ENCODE results near the gene DRG2.
A peak's percentile ranks its signal among the peaks of the same experiment; 100 is the strongest.

Gene DRG2

DNA sequence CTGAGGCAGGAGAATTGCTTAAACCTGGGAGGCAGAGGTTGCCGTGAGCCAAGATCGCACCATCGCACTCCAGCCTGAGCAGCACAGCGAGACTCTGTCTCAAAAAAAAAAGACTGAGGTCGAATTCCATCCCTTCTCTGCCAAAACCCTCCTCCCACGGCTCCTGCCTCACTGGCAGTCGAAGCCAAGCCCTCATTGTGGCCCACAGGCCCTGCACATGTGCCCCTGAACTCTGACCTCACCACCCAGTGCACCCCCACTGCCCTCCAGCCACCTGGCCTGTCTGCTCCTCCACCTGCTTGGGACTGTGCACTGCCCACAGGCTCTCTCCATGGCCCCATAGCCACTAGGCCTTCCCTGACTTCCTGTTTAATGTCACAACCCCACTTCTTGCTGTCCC is 27.8 kb downstream of the DRG2 start:
- DNase-seq (ENCODE audit: low spot score) = no peak

DNA sequence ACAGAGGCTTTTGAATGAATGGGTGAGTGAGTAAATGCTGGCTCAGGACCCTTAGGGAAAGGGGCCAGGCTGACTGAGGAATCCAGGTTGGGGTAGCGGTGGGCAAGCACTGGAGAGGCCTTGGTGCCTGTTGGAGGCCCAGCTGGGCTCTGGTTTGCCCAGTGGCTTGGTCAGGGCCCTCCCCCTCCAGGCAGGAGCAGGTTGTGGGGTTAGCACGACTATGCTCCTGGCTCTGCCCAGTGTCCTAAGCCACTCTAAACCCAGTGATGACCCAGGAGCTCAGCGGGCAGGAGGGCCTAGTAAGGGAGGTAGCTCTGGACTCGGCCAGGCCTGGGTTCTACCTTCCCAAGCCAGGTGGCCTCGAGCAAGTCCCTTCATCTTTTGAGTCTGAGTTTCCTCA is 28.3 kb downstream of the DRG2 start:
- DNase-seq (ENCODE audit: low spot score) = no peak

DNA sequence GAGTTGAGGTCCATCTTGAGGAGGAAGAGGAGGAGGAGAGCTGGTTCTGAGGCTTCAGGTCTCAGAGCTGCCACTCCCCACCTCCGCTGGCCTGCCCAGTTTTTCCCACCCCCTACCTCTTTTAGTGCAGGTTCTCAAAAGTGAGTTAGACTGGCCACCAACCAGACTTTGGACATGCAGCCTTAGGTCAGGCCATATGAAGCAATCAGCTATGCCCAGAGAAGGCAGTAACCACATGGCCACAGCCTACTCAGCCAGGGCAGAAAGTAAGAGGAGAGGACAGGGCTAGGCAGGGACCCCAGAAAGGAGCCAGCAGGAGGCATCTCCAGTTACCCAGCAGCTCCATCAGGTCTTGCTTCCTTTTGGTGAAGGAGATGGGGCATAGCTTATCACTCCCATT is 29.8 kb downstream of the DRG2 start:
- DNase-seq (ENCODE audit: low spot score) = no peak

DNA sequence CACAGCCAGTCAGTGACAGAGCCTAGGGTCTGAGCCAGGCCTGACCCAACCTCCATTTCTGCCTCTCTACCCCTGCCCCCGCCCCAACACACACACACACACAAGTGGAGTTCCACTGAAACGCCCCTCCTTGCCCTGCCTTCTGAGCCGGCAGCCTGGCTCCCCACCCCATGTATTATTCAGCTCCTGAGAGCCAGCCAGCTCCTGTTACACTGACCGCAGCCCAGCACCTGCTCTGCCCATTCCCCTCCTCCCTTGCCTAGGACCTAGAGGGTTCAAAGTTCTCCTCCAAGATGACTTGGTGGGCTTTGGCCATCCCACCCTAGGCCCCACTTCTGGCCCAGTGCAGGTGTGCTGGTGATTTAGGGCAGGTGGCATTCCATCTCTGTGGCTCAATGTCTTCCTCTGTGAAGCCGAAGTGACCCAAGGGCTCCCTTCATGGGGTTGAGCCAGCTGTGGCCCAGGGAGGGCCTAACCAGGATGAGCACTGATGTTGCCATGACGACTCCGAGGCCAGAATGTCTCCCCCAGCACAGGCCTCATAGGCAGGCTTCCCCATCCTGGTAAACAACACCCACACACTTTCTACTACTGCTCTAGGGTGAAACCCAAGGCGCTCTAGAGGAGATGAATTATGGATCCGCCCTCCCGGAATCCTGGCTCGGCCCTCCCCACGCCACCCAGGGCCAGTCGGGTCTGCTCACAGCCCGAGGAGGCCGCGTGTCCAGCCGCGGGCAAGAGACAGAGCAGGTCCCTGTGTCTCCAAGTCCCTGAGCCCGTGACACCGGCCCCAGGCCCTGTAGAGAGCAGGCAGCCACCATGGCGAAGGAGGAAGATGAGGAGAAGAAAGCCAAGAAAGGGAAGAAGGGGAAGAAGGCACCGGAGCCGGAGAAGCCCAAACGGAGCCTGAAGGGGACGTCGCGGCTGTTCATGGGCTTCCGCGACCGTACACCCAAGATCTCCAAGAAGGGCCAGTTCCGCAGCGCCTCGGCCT is 30.5 kb downstream of the DRG2 start:
- DNase-seq (ENCODE audit: low spot score) = no peak

DNA sequence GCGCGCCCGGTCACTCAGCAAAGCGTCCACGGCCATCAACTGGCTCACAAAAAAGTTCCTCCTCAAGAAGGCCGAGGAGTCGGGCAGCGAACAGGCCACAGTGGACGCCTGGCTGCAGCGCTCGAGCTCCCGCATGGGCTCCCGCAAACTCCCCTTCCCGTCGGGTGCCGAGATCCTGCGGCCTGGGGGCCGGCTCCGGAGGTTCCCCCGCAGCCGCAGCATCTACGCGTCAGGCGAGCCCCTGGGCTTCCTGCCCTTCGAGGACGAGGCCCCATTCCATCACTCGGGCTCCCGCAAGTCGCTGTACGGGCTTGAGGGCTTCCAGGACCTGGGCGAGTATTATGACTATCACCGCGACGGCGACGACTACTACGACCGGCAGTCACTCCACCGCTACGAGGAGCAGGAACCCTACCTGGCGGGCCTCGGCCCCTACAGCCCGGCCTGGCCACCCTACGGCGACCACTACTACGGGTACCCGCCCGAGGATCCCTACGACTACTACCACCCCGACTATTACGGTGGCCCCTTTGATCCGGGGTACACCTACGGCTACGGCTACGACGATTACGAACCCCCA is 31.5 kb downstream of the DRG2 start:
- DNase-seq (ENCODE audit: low spot score) = no peak

DNA sequence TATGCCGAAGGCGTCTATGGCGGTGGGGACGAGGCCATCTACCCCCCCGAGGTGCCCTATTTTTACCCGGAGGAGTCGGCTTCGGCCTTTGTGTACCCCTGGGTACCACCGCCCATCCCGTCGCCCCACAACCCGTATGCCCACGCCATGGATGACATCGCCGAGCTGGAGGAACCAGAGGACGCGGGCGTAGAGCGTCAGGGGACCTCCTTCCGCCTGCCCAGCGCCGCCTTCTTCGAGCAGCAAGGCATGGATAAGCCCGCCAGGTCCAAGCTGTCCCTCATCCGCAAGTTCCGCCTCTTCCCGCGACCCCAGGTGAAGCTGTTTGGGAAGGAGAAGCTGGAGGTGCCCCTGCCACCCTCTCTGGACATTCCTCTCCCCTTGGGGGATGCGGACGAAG is 32.2 kb downstream of the DRG2 start:
- DNase-seq (ENCODE audit: low spot score) = no peak

DNA sequence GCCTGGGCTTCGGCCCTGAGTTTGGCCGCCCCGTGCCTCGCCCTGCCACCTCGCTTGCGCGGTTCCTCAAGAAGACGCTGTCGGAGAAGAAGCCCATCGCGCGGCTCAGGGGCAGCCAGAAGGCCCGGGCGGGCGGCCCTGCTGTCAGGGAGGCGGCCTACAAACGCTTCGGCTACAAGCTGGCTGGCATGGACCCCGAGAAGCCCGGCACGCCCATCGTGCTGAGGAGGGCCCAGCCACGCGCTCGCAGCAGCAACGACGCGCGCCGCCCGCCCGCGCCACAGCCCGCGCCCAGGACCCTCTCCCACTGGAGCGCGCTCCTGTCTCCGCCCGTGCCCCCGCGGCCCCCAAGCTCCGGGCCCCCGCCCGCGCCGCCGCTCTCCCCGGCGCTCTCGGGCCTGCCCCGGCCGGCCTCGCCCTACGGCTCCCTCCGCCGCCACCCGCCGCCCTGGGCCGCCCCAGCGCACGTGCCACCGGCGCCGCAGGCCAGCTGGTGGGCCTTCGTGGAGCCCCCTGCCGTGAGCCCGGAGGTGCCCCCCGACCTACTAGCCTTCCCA is 32.8 kb downstream of the DRG2 start:
- DNase-seq (ENCODE audit: low spot score) = no peak

DNA sequence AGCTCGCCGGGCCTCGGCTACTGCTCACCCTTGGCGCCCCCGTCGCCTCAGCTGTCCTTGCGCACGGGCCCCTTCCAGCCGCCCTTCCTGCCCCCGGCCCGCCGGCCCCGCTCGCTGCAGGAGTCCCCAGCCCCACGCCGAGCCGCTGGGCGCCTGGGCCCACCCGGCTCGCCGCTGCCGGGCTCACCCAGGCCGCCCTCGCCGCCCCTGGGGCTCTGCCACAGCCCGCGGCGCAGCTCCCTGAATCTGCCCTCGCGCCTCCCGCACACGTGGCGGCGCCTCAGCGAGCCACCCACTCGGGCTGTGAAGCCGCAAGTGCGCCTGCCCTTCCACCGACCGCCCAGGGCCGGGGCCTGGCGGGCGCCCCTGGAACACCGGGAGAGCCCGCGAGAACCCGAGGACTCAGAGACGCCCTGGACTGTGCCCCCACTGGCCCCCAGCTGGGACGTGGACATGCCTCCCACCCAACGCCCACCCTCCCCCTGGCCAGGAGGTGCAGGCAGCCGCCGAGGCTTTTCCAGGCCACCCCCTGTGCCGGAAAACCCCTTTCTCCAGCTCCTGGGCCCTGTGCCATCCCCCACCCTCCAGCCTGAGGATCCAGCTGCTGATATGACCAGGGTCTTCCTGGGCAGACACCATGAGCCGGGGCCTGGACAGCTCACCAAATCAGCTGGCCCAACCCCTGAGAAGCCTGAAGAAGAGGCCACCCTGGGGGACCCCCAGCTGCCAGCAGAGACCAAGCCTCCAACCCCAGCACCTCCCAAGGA is 33.6 kb downstream of the DRG2 start:
- no peak for DNase-seq (ENCODE audit: low spot score)

DNA sequence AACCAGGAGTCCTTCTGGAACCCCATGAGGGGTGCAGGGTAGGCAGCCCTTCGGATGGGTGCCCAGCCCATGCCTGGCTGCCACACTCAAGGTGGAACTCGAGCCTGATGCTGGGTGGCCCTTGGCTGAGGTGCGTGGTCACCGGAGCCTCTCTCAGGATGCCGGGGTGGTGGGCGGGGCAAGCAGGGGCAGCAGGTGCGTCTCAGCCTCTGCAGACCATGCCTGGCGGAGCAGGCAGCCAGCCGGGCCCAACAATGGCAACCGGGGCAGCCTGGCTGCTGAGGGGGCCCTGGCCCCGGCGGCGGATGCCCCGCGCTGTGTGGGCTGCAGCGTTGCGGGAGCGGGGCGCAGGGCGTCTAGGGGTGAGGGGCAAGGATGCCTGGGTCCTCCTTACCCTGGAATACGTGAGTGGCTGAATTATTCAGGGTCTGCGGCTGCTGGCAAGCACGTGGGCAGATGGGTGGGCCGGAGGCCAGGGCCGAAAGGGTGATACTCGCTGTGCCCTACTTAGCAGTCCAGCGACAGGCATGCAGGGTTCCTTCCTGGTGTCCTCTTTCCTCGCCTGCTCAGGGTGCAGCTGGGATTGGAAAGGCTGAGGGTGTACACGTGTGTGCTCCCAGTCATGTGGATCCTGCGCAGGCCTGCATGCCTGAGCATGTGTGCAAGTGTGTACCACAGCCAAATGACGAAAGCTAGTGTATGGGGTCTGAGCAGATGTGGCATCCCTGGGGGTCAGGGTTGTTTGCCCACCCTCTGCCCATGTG is 35.4 kb downstream of the DRG2 start:
- no peak for DNase-seq (ENCODE audit: low spot score)

DNA sequence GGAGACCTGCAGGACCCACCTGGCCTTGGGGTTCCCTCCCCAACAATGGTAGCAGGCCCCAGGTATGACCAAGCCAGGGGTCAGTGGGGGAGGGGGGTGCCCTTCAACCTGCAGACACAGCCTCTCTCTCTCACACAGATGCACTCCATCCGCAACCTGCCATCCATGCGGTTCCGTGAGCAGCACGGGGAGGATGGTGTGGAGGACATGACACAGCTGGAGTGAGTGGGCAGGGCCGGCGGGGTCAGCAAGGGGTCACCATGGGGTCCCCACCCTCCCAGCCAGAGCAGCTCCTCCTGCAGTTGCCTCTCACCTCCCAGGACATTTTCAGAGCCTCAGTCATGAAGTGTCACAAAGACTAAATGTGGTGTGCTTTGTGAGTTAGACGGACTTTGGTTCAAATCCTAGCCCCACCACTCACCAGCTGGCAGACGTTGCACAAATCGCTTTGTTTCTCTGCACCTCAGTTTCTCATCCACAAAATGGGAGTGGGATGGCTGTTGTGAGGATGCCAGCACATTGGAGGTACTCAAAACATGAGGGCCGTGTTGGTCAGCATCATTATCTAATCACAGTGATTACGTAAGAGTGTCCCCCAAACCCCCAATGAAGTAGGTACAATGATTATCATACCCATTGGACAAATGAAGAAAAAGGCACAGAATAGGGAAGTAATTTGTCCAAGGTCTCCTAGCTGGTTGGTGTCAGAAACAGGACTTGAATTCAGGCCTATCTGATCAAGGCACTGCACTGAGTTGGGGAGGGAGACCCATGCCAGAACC is 36.8 kb downstream of the DRG2 start:
- no peak for DNase-seq (ENCODE audit: low spot score)

DNA sequence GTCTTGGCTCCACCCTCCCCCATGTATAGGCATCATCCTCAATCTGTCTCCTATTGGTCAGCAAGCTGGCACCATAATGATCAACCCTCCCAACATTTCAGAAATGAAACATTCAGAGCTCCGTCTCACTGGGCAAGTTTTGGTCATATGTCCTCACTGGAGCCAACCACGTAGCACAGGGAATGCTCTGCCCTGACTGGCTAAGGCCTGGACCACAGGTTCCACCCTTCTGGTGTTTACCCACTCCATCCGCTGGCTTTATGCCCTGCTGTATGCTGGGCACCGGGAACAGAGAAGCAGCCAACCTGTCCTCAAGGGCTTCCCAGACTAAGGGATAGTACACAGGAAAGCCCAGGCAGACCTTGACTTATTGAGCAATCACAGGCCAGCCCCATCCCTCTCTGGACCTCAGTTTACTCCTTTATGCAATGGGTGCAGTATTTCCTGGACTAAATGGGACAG is 41.3 kb downstream of the DRG2 start:
- DNase-seq (ENCODE audit: low spot score) = no peak

DNA sequence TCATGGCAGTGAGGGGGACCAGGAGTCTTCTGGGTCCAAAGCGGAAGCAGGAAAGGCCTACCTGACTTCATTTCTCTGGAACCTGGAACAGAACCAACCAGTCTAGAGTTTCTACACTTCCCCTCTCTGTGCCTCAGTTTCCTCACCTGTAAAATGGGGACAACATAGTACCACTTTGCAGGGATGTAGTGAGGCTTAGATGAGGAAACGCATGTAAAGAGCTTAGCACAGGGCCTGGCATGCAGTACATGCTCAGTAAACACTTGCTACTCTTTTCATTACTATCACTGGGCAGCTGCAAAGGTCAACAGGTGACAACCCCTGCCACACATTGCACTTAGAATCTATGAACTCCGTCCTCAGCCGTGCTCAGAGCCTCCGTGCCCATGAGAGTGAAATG is 45.0 kb downstream of the DRG2 start:
- no peak for DNase-seq (ENCODE audit: low spot score)

DNA sequence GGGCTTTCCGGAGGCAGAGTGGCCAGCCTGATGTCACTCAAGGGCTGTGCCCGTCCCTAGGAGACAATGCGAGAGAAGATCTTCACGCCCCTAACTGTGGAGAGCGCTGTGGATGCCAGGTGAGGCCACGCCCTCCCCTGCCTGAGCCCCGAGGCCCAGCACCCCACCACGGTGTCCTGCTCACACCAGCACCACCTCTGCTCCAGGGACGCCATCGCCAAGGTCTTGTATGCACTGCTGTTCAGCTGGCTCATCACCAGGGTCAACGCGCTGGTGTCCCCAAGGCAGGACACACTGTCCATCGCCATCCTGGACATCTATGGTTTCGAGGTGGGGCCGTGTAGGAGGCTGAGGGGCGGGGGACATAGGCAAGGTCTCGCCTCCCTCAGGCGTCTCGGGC is 48.6 kb downstream of the DRG2 start:
- DNase-seq (ENCODE audit: low spot score) = no peak

DNA sequence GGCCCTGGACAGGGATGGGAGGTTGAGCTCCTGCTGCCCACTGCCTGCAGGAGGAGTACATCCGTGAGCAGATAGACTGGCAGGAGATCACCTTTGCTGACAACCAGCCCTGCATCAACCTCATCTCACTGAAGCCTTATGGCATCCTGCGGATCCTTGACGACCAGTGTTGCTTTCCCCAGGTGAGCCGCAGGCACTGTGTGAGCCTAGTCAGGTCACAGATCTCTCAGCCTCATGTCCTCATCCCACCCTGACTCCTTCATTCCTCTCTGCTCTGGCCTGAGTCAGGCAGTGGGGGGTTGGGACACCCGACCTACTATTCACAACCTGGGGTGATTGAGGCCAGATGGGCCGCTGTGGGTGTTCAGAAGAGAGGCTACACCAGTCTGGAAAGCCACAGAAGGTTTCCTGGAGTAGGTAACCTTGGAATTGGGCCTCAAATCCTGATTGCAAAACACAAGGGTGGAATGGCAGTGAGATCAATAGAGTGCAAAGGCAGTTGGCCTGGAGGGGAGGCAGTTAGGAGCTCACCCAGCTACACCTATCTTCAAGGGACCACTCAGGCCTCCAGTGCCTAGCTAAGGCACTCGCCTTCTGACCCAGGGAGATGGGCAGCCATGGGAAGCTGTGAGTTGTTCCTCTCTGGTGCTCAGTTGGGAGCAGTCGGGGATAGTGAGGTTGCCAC is 50.5 kb downstream of the DRG2 start:
- DNase-seq (ENCODE audit: low spot score) = no peak

DNA sequence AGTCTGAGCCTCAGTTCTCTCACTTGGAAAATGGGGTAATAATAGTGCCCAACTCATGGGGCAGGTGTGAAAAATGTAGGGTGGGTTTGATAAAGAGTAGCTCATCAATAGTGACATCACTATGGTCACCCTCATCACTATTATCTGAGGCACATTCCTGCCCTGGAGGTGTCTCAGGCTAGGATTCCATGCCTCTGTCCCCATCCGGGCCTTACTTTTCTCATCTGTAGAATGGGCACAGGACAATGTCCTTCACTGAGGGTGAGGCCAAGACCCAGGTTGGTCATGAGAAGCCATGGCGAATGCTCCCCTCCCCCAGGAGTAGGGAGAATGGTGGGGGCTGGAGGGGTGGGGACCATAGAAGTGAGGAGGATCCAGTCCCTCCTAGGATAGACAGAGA is 51.3 kb downstream of the DRG2 start:
- no peak for DNase-seq (ENCODE audit: low spot score)

DNA sequence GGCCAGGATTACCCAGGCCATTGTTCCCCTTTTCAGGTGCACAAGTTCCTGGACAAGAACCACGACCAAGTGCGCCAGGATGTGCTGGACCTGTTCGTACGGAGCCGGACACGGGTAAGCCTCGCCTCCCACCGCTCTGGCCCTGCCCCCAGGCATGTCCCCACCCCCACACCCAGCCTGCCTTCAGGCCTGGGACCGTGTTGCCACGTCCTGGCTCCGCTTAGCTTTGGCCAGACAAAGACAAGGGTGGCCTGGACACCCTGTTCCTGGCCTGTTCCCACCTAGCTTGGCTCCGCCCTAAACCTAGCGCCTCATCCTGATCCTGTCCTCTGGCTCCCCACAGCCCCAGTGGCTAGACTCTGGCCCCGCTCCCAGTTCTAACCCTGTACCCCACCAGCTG is 51.8 kb downstream of the DRG2 start:
- no peak for DNase-seq (ENCODE audit: low spot score)

DNA sequence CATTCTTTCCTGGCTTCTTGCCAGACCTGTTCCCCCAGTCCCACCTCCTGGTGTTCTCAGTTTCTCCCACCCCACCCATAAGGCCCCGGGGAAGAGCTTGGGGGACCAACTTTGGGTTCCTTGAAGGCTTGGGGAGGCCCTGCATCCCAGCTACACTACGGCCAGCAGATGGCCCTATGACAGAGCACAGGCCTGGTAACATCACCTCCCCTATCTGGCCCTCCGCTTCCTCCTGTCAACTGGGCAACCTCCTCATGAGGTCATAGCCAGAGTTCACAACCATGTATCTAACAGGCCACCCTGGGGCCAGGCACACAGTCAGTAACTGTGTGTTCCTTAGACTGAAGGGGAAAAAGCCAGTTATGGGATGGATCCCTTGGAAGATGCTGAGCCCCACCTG is 52.2 kb downstream of the DRG2 start:
- peak; percentile 43 for DNase-seq (ENCODE audit: low spot score)

DNA sequence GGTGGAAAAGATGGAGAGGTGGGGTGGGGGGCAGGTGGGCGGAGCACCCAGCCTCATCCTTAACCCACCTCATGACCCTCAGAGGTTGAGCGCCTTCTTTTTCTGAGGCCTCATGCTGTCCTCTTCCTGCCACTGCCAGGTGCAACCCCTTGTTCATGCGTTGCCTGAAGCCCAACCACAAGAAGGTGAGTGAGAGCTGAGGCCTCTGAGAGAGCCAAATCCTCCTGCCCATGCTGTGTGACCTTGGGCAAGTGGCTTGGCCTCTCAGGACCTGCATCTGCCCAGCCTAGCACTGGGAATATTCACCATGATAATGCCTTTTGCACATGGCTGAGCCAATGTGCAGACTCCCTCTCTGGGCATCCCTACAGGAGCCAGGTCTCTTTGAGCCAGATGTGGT is 52.9 kb downstream of the DRG2 start:
- no peak for DNase-seq (ENCODE audit: low spot score)

DNA sequence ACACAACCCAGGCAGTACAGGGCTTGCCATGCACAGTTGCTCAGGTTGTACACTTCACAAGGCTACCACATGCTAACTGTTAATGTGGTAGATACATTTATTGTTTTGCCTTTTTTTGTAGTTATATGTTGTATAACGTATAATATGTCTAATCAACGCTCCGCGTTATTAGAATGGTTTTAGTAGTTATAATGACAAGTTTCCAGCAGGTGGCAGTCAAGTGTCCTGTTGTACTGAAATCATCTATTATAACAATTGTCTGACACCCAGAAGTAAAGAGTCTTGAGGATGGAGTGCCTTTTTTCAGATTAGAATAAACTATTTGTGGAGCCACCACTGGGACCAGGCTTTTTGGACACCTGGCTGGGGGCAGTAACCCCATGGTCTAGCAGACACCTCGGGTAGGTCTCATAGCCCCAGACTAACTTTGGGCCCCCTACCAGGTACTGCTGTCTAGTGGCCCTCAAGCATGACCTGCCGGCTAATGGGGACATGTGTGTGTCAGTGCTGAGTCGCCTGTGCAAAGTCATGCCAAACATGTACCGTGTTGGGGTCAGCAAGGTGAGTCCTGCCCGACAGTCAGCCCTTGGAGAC is 53.6 kb downstream of the DRG2 start:
- DNase-seq (ENCODE audit: low spot score) = peak; percentile 57
